IMR-90 (cell line): Measurements from ENCODE around the gene CA7.

Source experiments
- CEBPB ChIP-seq: IDR thresholded peaks from 2 replicates; pipeline ENCODE4 v1.6.1; 2012; ENCODE audit warnings: low read depth, low read length, improper control_type of control experiment
- CHD1 ChIP-seq: IDR thresholded peaks from 2 replicates; pipeline ENCODE4 v1.6.1; 2012; ENCODE audit warnings: low read depth, low read length, improper control_type of control experiment
- MAFK ChIP-seq: IDR thresholded peaks from 2 replicates; pipeline ENCODE4 v1.6.1; 2012; ENCODE audit warnings: low read depth, low read length, improper control_type of control experiment
- MAZ ChIP-seq: IDR thresholded peaks from 2 replicates; pipeline ENCODE4 v1.6.1; 2012; ENCODE audit warnings: low read depth, mild to moderate bottlenecking, low read length, improper control_type of control experiment, moderate library complexity, borderline replicate concordance
- POLR2A ChIP-seq: IDR thresholded peaks from 2 replicates; pipeline ENCODE4 v1.6.1; 2012; ENCODE audit warnings: mild to moderate bottlenecking, low read depth, low read length
- RAD21 ChIP-seq: IDR thresholded peaks from 2 replicates; pipeline ENCODE4 v1.6.1; 2012; ENCODE audit warnings: low read length, improper control_type of control experiment
- RCOR1 ChIP-seq: IDR thresholded peaks from 2 replicates; pipeline ENCODE4 v1.6.1; 2012; ENCODE audit warnings: mild to moderate bottlenecking, low read length, improper control_type of control experiment; ENCODE audit not compliant: insufficient replicate concordance
- RFX5 ChIP-seq: IDR thresholded peaks from 2 replicates; pipeline ENCODE4 v1.8.0; 2012; ENCODE audit warnings: low read depth, mild to moderate bottlenecking, low read length, moderate library complexity
- SMC3 ChIP-seq: fragments of 150-350 bp; IDR thresholded peaks from 2 replicates; pipeline ENCODE4 v1.6.1; 2016; ENCODE audit warnings: low read depth, mild to moderate bottlenecking, antibody characterized with exemption, low read length, moderate library complexity
- TF ChIP-seq, protein P1 (sequence below): conservative IDR thresholded peaks from 2 replicates; pipeline ENCODE4 v1.5.1; 2012; ENCODE audit warnings: mild to moderate bottlenecking, low read depth, low read length, improper control_type of control experiment
- TF ChIP-seq, protein P2 (sequence below): fragments of 150-350 bp; IDR thresholded peaks from 2 replicates; pipeline ENCODE4 v1.6.1; 2016; ENCODE audit warnings: low read depth, mild to moderate bottlenecking, low read length, moderate library complexity, borderline replicate concordance

DNA sequence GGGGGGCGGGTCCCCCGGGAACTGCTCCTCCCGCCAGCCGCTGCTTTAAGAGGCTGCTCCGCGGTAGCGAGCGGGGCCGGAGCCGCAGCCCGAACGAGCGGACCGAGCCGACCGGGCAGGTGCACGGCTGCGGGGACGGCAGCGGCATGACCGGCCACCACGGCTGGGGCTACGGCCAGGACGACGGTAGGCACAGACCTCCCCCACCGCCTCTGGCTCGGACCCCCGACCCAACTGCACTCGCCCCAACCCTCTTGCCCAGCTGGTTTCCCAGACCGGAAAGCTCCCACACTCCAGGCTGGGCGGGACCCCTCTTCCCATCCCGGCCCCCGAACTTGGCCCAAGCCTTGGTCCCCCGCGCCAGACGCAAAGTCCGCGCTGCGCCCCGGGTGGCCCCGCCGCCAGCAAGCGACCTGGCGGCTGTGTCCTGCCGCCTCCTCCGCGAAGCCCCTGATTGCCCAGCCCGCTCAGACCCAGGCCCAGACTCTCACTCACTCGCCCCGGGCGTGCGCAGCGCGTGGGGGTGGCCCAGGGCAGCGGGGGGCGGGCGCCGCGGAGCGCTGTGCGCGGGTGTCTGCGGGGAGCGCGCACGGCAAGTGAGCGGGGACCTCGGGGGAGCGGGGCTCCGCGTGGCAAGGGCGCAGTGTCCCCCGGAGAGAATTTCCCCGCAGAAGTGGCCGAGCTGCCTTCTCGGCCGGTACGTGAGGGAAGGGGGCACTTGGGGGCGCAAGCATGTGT, at the start of gene CA7:
- TF ChIP-seq CEBPB (no peak), POLR2A (no peak), RAD21 (no peak), RFX5 (no peak), RCOR1 (no peak), MAZ (no peak), SMC3 (no peak), MAFK (no peak), CHD1 (no peak)
- TF ChIP-seq, protein P1, sequence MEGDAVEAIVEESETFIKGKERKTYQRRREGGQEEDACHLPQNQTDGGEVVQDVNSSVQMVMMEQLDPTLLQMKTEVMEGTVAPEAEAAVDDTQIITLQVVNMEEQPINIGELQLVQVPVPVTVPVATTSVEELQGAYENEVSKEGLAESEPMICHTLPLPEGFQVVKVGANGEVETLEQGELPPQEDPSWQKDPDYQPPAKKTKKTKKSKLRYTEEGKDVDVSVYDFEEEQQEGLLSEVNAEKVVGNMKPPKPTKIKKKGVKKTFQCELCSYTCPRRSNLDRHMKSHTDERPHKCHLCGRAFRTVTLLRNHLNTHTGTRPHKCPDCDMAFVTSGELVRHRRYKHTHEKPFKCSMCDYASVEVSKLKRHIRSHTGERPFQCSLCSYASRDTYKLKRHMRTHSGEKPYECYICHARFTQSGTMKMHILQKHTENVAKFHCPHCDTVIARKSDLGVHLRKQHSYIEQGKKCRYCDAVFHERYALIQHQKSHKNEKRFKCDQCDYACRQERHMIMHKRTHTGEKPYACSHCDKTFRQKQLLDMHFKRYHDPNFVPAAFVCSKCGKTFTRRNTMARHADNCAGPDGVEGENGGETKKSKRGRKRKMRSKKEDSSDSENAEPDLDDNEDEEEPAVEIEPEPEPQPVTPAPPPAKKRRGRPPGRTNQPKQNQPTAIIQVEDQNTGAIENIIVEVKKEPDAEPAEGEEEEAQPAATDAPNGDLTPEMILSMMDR: no peak
- TF ChIP-seq, protein P2, sequence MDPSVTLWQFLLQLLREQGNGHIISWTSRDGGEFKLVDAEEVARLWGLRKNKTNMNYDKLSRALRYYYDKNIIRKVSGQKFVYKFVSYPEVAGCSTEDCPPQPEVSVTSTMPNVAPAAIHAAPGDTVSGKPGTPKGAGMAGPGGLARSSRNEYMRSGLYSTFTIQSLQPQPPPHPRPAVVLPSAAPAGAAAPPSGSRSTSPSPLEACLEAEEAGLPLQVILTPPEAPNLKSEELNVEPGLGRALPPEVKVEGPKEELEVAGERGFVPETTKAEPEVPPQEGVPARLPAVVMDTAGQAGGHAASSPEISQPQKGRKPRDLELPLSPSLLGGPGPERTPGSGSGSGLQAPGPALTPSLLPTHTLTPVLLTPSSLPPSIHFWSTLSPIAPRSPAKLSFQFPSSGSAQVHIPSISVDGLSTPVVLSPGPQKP: no peak
